Stimulated activated CD4-positive, alpha-beta T cell treated with anti-CD3 and anti-CD28 coated beads, TNF-alpha, amount 100 ng/mL, for 4 hours (primary cell): ENCODE measurements around the gene PDE3B.
"Not testable (repeated sequence)": the region's sequence is repeated elsewhere in the genome, so short reads cannot be mapped to it uniquely, and the experiment has no call there.

ENCODE experiments used
- DNase-seq, 3 experiments: peaks; one replicate each; pipeline ENCODE4 v3.0.0-alpha.2; 2020; ENCODE audit warnings: low read depth in 3 of 3

PDE3B gene

GRCh38 chr11:14643697-14644225 lies at the start of gene PDE3B:
Gene PDE3B (plus strand): TSS chr11:14643804. CDS start chr11:14644076, 272 bp downstream.
- peak; percentile 42 to 51 (median 47) for DNase-seq

GRCh38 chr11:14595261-14595660 lies 48.3 kb upstream of the PDE3B start:
- DNase-seq, result not testable (repeated sequence)

GRCh38 chr11:14607713-14608112 lies 35.9 kb upstream of the PDE3B start:
- DNase-seq, result no peak

GRCh38 chr11:14609902-14610301 lies 33.7 kb upstream of the PDE3B start:
- no peak for DNase-seq

- DNase-seq, result no peak
Measured at GRCh38 chr11:14611939-14612338, 31.7 kb upstream of the PDE3B start.

GRCh38 chr11:14612694-14613093 lies 30.9 kb upstream of the PDE3B start:
- DNase-seq, result no peak

- no peak for DNase-seq
Measured at GRCh38 chr11:14614091-14614622, 29.4 kb upstream of the PDE3B start.

GRCh38 chr11:14617241-14618027 lies 26.2 kb upstream of the PDE3B start:
- DNase-seq, result no peak

- DNase-seq, result no peak
Measured at GRCh38 chr11:14618060-14618459, 25.5 kb upstream of the PDE3B start.

- no peak for DNase-seq
Measured at GRCh38 chr11:14619603-14620531, 23.7 kb upstream of the PDE3B start.

GRCh38 chr11:14622223-14622954 lies 21.2 kb upstream of the PDE3B start:
- no peak for DNase-seq

- no peak for DNase-seq
Measured at GRCh38 chr11:14623036-14623435, 20.6 kb upstream of the PDE3B start.

- no peak for DNase-seq
Measured at GRCh38 chr11:14625586-14626205, 17.9 kb upstream of the PDE3B start.

GRCh38 chr11:14626650-14627049 lies 17.0 kb upstream of the PDE3B start:
- DNase-seq, result no peak

GRCh38 chr11:14633506-14634224 lies 9.9 kb upstream of the PDE3B start:
- DNase-seq, result not testable (repeated sequence)

GRCh38 chr11:14634813-14635212 lies 8.8 kb upstream of the PDE3B start:
- no peak for DNase-seq

- no peak for DNase-seq
Measured at GRCh38 chr11:14635546-14635945, 8.1 kb upstream of the PDE3B start.

- no peak for DNase-seq
Measured at GRCh38 chr11:14636119-14636518, 7.5 kb upstream of the PDE3B start.

- no peak for DNase-seq
Measured at GRCh38 chr11:14637868-14638409, 5.7 kb upstream of the PDE3B start.

GRCh38 chr11:14638561-14638960 lies 5.0 kb upstream of the PDE3B start:
- no peak for DNase-seq
